ENCODE measurements around the gene PPP6R2.

Gene PPP6R2

DNA sequence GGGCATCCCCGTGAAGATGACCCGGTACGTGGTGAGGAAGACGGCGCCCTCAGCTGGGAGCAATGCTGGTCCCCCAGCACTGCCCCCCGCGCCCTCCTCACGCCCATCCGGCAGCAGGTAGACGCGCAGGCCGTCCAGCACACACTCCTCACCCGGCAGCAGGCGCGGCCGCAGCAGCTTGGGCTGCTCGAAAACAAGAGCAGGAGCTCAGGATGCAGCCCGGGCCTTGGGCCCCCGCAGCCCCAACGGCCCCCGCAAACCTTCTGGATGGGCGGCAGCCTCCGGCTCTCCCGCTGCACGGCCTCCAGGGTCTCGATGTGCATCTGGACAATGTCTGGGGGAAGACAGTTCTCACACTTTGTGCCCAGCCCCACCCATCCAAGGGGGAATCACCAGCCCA is 118.4 kb downstream of the PPP6R2 start:
- Histone ChIP-seq H3K9me2 (ENCODE audit: low read depth, low read length) (no peaks in the 10 kb centered on the region), H3K9ac (ENCODE audit: low read length) (no peak overlapping the region), H3K27me3 (ENCODE audit: insufficient read depth, low read length) (no peaks in the 10 kb centered on the region), H3K4me1 (ENCODE audit: insufficient read depth, low read length, severe bottlenecking) (no peaks in the 10 kb centered on the region), H3K27ac (ENCODE audit: low read depth, low read length, poor library complexity, severe bottlenecking) (no peak overlapping the region), H3K79me2 (ENCODE audit: insufficient read depth, low read length) (no peaks in the 10 kb centered on the region), H3F3A (ENCODE audit: insufficient read depth, low read length) (no peaks in the 10 kb centered on the region), H3K4me3 (ENCODE audit: low read depth, low read length, poor library complexity, severe bottlenecking) (no peak overlapping the region), H3K36me3 (ENCODE audit: insufficient read depth, low read length) (peaks cover 96% of the 10 kb centered on the region), H3K9me3 (ENCODE audit: low read length) (no peaks in the 10 kb centered on the region), H4K20me1 (ENCODE audit: insufficient read depth, low read length) (no peaks in the 10 kb centered on the region), H3K4me2 (ENCODE audit: low read length) (no peak overlapping the region), H2AFZ (ENCODE audit: low read length) (no peak overlapping the region)
- TF ChIP-seq, protein P1, sequence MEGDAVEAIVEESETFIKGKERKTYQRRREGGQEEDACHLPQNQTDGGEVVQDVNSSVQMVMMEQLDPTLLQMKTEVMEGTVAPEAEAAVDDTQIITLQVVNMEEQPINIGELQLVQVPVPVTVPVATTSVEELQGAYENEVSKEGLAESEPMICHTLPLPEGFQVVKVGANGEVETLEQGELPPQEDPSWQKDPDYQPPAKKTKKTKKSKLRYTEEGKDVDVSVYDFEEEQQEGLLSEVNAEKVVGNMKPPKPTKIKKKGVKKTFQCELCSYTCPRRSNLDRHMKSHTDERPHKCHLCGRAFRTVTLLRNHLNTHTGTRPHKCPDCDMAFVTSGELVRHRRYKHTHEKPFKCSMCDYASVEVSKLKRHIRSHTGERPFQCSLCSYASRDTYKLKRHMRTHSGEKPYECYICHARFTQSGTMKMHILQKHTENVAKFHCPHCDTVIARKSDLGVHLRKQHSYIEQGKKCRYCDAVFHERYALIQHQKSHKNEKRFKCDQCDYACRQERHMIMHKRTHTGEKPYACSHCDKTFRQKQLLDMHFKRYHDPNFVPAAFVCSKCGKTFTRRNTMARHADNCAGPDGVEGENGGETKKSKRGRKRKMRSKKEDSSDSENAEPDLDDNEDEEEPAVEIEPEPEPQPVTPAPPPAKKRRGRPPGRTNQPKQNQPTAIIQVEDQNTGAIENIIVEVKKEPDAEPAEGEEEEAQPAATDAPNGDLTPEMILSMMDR (IDR thresholded peaks at IDR 0.05; ENCODE audit: low read length), result no peak
- no peak for TF ChIP-seq EZH2 (IDR thresholded peaks at IDR 0.05; ENCODE audit: borderline replicate concordance, low read length)

DNA sequence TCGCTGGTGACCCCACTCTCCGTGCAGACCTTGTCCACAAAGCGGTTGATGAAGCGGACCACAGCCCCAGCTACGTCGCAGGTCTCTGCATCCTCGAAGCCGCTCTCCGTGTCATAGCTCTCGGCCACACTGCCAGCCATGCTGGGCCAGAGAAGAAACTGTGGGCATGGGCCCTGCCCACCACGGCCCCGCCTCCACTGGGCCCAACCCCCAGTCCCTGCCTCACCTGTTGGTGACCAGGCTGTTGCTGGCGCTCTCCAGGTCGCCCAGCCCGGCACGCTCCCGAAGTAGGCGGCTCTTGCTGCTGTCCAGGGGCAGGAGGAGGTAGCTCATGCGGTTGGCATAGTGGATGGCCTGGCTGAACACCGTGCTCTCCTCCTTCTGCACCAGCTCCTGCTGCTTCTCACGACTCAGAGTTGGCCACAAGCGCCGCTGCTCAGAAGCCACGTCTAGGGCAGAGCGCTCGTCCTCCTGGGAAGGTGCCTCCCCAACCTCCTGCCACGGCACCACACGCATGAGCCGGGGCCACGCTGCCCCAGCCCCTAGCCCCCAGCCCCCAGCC is 118.9 kb downstream of the PPP6R2 start:
- no peak overlapping the region for H3K9ac ChIP-seq (ENCODE audit: low read length)
- TF ChIP-seq, protein P1 (IDR thresholded peaks at IDR 0.05; ENCODE audit: low read length), result no peak
- no peak for TF ChIP-seq EZH2 (IDR thresholded peaks at IDR 0.05; ENCODE audit: borderline replicate concordance, low read length)
- no peaks in the 10 kb centered on the region for H3K79me2 ChIP-seq (ENCODE audit: insufficient read depth, low read length)
- no peaks in the 10 kb centered on the region for H3K27me3 ChIP-seq (ENCODE audit: insufficient read depth, low read length)
- H3K27ac ChIP-seq (ENCODE audit: low read depth, low read length, poor library complexity, severe bottlenecking), result no peak overlapping the region
- H3K9me3 ChIP-seq (ENCODE audit: low read length), result no peaks in the 10 kb centered on the region
- no peaks in the 10 kb centered on the region for H4K20me1 ChIP-seq (ENCODE audit: insufficient read depth, low read length)
- H2AFZ ChIP-seq (ENCODE audit: low read length), result no peak overlapping the region
- no peak overlapping the region for H3K4me2 ChIP-seq (ENCODE audit: low read length)
- H3K4me3 ChIP-seq (ENCODE audit: low read depth, low read length, poor library complexity, severe bottlenecking), result no peak overlapping the region
- peaks cover 96% of the 10 kb centered on the region for H3K36me3 ChIP-seq (ENCODE audit: insufficient read depth, low read length)
- no peaks in the 10 kb centered on the region for H3F3A ChIP-seq (ENCODE audit: insufficient read depth, low read length)
- no peaks in the 10 kb centered on the region for H3K9me2 ChIP-seq (ENCODE audit: low read depth, low read length)
- peaks cover 2% of the 10 kb centered on the region for H3K4me1 ChIP-seq (ENCODE audit: insufficient read depth, low read length, severe bottlenecking)

DNA sequence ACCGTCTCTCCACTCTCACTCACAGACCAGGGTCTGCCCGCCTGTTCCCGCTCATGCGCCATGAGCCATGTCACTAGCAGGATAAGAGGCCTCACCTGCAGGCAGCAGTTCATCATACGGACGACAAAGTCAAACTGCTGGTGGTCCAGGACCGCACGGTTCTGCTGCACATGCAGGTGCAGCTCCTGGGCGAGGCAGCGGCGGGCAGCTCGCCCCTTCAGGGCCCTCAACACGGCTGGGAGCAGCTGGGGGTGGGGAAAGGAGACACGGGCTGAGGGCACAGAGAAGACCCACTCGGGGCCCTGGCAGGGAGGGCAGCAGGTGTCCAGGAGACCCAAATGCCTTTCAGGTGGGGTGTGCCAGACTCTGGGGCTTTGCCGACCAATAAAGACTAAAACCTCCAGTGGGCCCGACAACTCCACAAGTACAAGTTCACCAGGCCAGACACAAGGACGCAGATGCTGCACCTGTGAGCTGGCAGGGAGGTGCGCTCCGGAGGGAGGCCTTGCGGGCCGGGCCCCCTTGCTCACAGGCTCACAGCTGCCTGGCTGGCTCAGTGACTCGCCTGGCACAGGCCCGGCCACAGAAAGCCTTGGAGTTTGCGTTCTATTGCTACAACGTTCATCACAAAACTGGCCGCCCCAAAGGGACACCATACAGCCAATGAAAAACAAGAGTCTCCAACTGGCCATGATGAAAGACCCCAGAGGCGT is 120.2 kb downstream of the PPP6R2 start:
- Histone ChIP-seq H3K4me3 (ENCODE audit: low read depth, low read length, poor library complexity, severe bottlenecking) (no peak overlapping the region), H3K27ac (ENCODE audit: low read depth, low read length, poor library complexity, severe bottlenecking) (no peak overlapping the region), H2AFZ (ENCODE audit: low read length) (no peak overlapping the region), H4K20me1 (ENCODE audit: insufficient read depth, low read length) (no peaks in the 10 kb centered on the region), H3K79me2 (ENCODE audit: insufficient read depth, low read length) (no peaks in the 10 kb centered on the region), H3K9me2 (ENCODE audit: low read depth, low read length) (no peaks in the 10 kb centered on the region), H3K9ac (ENCODE audit: low read length) (no peak overlapping the region), H3K4me1 (ENCODE audit: insufficient read depth, low read length, severe bottlenecking) (peaks cover 14% of the 10 kb centered on the region), H3K9me3 (ENCODE audit: low read length) (no peaks in the 10 kb centered on the region), H3K36me3 (ENCODE audit: insufficient read depth, low read length) (peaks cover 89% of the 10 kb centered on the region), H3K27me3 (ENCODE audit: insufficient read depth, low read length) (no peaks in the 10 kb centered on the region), H3K4me2 (ENCODE audit: low read length) (no peak overlapping the region), H3F3A (ENCODE audit: insufficient read depth, low read length) (no peaks in the 10 kb centered on the region)
- TF ChIP-seq, protein P1 (IDR thresholded peaks at IDR 0.05; ENCODE audit: low read length), result no peak
- TF ChIP-seq EZH2 (IDR thresholded peaks at IDR 0.05; ENCODE audit: borderline replicate concordance, low read length), result no peak

Data from OCI-LY1 (cell line).